MV-4-11 (cell line): ENCODE measurements around the gene FOXJ3.

Experiments used
- DNase-seq: peaks from one replicate; lab custom pipeline; 2025; lab: John Stamatoyannopoulos, UW

FOXJ3 gene

DNA sequence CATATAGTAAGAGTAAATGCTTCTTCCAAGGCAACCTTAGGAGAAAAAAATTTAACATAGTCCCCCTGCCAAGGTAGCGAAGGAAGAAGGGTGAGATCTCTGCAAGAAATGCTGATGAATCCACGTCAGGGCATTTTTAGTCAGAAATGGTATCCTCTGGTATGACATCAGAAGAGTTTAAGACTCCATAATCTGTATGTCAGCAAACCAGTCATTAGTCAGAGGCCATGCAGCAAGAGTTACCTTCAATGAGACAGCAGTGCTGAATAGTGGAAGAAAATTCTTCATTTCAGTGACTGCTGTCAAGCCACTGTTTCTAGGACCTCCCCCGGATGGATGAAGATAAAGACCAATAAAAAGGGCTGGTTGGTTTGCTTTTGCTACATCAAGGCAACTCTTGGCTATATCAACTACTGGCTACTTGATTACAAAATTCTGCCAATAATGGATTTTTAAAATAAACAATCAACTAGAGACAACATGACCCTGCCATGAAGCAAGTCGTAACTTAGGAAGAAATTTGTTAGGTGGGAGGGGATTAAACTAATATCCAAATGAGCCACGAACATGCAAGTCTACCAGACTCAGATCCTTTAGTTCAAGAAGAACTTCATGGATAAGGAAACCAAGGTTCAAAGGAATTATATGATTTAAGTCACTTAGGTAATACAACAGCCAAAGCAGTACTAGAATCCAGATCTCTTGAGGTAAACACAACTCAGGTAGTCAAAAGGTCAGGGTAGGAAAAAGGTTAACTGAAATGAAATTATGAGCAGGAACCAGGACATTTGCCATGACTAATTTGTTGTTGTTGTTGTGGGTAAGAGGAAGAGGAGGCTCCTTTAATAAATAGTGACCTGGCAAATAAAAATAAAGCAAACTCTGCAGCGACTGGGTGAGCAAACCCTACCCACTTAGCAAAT, 144.8 kb downstream of the FOXJ3 start:
- no peak for DNase-seq

DNA sequence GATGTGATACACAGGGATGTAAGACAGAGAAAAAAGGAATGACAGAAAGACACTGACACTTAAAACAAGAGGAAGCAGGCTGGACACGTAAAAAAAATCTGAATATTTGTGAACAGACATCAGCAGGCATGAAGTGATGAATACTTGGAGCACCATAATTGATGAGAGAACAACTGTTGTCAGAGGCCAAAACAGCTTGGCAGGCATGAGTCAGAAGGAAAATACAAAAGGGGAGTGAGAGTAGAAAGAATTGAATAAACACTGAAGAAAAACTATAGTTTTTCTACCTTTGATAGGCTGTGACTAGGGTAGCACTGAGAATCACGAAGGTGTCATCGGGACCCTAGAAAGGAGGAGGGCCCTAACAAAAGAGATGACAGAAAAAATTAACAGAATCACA, 148.9 kb downstream of the FOXJ3 start:
- no peak for DNase-seq

DNA sequence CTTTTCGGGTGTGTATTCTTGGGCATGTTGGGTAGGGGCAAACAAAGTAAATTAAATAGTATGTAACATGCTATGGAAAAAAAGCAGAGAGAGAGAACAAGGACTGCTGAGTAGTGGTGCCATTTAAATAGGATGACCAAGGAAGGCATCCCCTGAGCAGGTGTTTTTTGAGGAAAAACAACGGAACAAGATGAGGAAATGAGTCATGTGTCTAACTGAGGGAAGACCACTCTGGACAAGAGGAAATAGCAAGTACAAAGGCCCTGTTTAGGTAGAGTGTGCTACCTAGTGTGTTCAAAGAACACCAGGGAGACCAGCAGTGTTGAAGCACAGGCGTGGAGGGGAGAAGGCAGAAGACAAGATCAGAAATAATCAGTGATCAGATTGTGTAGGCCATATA, 150.4 kb downstream of the FOXJ3 start:
- DNase-seq: no peak

DNA sequence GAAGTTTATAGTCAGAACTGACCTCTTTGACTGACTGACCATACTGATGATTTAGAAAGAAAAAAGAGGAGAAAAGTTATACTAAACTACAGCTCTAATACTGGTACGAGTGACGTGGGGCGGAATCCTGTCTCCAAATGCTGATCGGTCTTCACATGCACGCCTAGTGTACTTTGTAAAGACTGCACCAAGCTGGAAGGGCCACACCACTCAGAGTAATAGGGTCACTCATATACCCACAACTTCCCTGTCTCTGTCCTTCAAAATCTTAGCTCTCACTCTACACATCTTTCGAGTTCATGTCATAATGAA, 151.1 kb downstream of the FOXJ3 start:
- DNase-seq: no peak

DNA sequence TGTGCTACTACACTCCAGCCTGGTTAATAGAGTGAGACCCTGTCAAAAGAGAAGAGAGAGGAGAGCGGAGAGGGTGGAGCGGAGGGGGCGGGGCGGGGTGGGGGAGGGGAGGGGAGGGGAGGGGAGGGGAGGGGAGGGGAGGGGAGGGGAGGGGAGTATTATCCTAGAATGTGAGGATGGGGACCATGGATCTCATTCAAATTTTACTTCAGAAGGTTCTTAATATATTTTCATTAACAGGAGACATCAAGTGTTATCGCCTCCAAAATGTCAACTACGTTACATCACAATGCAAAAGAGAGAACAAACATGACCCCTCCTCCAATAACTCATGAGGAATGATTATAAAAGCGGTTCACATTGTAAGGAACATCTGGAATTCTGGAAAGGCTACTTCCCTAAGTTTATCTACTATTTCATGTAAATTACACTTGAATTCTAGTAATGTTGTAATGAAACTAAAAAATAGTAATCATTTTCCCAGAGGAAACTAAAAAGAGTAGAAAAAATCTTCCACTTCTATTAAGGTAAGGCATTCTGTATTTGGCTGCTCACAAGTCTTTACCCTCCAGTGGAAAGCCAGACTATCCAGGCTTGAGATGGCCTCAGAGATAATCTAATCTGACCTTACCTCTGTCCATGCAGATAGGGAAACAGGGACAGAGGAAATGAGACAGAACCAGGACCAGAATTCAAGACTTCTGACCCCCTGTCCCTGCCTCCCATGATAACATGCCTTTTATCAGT, 151.7 kb downstream of the FOXJ3 start:
- DNase-seq: no peak

DNA sequence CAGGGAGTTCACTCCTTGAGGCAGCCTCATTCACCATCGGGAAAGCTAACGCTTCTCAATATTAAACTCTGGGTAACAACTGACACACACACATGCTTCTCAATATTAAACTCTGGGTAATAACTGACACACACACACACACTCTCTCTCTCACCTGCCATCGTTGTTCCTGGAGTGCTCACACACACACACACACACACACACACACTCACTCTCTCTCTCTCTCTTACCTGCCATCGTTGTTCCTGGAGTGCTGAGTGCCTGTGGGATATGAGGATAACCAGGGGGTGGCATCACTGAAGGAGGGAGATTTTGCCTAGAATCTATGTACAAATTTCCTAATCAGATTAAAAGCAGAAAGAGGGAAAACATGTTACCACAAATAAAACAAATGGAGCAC, 153.3 kb downstream of the FOXJ3 start:
- no peak for DNase-seq

DNA sequence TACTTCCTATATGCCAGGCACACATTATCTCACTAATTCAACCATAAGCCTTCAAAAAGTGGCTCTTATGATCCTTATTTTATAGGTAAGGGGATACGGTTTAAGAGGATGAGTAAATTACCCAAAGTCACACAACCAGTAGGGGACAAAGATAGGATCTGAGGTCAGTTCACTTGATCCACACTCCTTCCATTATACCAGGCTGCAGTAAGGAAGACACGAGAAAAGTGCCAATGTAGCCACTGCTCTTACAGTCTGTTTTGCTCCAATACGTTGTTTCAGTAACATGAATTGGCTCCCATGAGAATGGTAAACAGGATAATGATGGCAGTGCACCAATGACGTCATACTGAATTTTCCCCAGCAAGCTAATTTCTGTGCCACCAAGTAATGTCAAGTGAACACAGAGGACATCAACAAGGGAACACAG, 155.1 kb downstream of the FOXJ3 start:
- no peak for DNase-seq

DNA sequence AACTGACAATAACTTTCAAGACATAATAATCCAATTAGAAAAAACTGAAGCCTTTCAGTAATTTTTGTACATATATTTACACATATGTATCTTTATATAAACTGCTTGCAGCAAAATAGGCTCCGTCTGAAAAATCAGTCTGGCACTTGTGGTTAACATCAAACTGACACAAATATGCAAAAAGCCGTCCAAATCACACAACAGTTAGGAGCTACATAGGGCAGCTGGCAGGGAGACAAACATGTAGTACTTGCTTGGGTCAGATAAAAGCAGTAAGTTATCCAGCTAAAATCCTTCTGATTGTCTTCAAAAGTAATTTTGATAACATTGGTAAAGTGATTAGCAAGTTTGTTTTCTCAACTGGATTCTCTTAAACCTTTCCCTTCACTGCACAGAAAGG, 155.8 kb downstream of the FOXJ3 start:
- no peak for DNase-seq

DNA sequence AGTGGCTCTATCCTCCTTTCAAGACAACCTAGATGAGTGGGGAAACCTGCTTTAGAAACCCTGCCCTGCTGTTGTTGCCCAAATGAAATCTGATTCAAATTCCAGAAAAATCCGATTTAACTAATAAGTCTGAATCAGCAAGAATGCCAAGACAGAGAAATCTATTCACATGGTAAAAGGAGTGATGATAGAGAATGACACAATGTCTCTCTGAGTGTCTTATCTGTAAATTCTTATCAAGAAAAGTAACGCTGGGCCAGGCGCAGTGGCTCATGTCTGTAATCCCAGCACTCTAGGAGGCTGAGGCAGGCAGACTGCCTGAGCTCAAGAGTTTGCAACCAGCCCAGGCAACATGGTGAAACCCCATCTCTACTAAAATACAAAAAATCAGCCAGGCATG, 156.8 kb downstream of the FOXJ3 start:
- DNase-seq: no peak

DNA sequence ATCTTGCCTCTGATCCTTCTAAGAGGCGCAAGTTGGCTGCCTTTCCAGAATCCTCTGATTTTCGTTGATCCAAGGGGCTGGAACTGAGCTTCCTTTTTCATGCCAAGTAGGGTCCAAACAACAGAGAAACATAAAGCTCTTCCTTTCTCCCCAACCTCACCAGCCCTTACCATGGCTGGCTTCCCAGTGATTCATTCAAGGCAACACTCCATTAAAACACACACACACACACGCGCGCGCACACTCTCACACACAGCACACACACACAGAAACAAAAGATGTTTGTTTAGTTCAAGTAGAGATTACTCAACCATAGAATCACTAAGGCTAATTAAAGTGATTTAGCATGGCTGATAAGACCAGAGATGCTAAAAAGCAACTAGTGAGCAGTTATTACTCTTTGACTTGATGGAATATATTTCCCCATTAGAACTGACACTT, 157.5 kb downstream of the FOXJ3 start:
- no peak for DNase-seq

DNA sequence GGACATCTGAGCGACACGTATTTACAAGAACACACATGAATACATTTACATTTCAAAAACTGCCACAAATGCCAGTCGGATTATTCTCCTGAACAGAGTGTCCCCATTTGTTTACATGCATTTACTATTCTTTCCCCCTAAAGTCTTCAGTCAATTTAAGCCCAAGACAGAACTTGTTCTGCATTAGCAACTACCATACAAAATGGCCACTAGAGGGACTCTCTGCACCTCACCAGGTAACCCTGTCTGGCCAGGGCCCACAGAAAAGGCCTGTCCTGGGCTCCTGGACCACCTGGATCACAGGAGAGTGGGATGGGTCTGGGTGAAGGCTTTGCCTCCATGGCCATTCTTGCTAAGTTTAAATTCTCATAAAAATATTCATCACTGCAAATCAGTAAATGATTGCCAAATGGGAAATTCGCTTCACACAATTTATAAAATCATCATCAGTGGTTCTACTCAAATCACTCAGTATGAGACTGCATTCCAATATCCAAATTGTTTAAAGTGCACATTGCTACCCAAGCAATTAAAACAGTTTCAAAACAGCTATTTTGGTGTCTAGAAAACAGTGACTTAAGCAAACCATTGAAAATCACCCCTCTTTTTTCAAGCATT, 158.0 kb downstream of the FOXJ3 start:
- no peak for DNase-seq

DNA sequence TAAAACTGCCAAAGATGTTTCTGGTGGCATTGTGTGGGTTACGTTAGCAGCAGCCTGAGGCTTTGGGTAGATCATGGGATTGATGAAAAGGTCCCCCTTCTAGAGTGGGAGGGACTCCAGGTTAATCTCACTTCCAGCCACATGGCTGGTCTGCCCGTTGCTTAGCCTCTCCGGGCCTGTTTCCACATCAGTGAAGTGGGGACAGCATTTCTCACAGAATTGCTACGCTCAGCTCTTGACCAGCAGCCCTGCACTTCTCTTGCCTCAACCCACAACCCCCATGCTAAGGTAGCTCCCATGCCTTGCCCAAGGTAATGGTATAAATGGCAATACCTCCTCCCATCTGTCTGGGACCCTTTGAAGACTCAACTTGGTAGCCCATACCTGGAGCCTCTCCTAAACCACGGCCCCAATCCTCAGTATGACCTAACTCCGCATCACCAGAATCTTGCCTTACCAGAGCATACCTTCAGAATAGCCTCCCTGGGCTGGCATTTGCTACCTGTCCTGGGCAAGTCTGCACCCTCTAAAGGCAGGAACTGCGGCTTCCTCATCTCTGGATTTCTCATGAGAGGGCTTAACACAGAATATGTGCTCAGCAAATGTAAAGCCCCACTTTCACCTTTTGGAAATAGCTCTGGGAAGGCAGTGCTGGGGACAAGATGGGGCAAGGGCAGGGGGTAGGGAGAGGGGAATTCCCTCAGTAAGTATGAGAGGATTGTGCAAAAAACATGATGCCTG, 159.6 kb downstream of the FOXJ3 start:
- DNase-seq: no peak

DNA sequence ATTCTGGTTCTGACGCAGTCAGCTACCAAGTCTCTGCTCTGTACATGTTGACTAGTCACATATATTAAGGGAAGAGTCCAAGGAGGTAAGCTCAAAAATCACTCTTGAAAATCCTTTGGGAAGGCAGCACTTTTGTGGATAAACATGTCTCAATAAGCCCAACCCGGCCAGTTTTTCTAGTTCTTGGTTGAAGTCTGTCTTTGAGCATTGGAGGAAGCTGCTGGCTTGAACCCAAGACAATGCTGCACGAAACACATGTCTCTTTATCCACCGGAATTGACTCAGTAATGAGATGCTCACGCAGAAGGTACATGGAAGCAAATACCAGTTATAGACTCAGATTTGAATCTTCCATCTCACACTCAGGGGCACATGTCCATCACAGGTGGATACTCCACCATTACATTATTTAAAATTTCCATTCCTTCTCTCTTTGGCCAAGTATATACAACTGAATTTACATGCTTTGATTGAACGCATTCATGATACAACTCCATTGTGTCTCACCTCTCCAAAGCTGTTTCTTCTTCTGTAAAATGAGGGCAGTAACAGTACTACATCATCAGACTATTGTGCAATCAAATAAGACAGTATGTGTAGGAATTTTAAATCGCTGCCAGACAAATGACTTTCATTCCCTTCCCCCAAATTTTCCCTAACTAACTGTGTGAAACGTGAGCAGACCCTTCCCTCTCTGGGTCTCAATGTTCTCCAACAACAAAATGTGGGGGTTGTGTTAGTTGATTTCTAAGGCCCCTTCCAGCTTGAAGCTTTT, 160.9 kb downstream of the FOXJ3 start:
- no peak for DNase-seq

DNA sequence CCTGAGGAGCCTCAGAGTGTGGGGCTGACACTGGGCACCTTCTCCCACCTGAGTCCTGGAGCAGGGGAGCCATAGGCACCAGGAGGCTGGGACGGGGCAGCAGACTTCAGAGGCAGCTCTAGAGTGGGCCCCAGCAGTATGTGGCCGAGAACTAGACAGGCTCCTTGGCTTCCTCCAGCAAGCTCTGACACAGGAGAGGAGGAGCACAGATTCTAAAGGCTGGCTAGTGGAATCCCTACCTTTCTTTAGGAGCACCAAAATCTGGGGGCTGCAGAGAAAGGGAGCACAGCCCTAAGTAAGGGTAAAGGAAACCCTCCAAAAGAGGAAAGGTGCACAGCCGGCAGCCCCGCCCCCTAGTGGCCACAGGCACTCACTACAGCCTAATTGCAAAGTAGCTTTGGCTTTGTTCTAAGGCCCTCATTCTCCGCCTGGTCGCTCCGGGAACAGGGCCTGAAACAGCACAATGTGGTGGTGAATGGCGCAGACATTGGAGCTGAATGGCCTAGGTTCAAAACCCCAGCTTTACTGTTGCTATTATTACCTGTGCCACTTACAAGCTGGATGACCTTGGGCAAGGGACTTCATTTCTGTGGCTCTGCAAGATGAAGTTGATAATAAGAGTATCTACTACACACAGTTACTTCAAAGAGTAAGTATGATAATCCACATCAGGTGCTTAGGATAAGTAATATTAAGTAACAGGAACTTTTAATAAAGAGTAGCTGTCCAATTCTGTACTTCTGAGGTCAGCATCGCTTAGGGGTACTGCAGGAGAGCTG, 161.7 kb downstream of the FOXJ3 start:
- peak; percentile 54 for DNase-seq

DNA sequence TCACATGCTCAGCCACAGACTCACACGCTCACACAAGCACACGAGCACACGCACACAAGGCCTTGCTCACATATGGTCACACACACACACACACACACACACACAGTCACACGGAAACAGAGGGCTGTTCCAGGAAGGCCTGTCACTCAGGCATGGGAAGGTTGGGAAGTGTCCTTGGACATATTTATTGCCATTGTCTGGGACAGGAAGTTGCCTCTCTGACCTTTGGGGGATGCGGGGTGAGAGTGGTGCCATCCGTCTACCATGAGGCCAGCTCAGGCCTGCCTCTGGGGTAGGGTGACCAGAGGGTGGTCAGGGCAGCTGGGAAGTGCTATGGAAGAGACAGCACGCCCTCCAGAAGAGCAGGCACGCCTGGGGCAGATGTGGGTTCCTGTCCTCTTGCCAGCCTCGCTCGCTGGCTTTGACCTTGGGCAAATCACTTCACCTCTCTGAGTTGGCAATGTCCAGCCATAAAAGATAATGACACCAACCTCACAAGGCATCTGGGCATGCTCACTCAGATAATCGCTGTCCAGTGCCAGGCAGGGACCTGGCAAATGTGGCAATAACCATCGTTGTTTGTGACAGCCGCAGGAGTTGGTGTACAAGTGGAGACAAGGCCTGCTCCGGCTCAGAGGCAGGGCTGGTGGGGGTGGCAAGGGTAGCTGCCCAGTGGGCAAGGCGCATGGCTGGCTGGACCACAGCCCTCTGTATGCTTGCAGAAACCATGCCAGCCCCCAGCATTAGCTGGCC, 162.5 kb downstream of the FOXJ3 start:
- no peak for DNase-seq

DNA sequence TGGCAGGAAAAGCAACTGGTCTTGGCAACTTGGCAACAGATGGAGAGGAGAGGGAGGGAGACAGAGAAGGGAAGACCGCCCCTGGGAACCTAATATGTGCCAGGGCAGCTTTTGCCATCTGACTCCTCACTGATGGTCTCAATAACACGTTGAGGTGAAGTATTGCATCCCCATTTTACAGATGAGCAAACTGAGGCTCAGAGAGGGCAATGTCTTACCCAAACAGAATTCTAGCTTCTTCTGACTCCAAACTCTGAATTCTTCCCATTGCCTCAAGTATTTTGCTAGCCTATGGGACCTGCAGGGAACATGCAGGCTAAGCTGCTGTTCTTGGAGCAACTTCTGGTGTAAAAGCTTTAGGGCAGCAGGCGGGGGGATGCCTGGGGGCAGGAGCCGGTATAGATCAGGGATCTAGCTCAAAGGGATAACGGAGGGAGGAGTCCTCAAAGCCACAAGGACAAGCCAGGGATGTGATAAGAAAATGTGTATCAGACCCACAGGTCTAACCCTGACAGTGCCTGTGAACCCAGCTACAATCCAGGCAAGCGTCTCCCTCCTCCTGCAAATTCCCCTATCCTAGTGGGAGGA, 163.3 kb downstream of the FOXJ3 start:
- no peak for DNase-seq

DNA sequence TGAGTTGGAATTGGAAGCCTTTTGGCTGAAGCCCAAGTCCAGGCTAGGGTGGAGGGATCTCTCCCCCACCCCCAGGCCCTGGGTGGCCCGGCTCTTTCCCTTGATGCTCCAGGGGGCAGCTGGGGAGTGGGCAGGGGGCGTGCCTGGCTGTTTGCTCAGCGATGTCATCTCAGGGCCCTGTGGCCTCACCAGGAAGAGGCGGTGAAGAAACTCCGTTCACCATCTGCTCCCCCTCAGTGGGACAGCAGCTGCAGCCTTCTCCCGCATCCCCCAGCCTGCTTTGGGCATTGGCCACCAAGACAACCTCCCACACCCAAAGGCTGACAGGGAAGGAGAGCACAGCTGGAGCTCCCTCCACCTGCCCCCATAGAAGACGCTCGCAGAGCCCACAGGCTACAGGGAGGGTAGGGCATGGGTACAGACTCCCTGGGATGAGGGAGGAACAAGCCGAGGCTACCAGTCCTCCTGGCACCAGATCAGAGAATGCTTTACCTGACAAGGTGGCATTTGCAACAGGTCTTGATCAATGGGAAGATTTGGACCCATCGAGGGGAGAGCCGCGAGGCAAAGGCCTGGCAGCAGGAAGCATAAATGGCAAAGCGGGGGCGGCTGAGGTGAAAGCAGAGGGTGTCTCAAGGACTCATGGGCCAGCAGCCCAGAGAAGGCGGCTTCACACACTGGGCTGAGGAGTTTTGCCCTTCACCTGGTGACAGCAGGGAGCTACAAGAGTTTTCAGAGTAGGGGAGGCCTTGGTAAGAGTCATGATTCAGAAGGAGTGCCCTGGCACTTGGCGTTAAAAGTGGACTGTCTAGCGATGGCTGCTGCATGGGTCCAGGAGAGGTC, 164.0 kb downstream of the FOXJ3 start:
- DNase-seq: peak; percentile 38

DNA sequence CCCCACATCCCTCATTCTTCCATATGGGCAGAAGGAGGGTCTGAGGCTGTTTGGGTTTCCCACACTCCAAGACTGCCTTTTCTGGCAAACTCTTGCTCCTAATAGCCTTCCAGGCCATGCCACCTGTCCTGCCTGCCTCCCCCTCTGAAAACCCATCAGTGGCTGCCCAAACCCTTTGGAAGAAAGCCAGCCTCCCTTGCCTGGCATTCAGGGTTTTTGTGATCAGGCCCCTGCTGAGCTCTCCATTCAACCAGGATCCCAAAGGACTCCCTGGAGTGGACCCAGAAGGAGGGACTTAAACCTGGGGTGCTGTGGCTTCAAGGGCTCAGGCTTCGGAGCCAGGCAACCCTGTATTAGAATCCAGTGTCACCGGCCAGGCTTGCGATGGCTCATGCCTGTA, 166.3 kb downstream of the FOXJ3 start:
- no peak for DNase-seq

DNA sequence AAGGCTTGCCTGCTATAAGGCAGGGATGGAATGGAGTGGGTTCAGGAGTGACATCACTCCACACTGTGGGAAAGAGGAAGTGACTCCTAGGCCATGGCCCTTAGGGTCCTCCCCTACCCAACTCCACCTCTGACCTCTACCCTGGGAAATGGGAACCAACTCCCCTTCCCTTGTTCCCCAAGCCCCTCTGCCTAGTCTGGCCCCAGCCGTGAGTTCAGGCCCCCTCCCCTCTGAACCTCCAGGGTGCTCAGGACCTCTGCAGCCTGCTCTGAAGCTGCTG, 166.7 kb downstream of the FOXJ3 start:
- DNase-seq: peak; percentile 77
